Breast epithelium (tissue), 4 donors: ENCODE measurements around the gene TMEM151B. TPM values are rescaled to one million over a fixed set of nuclear protein-coding genes. Genes with fewer than 3 reads are reported as not detected.

Source experiments
- DNase-seq, 2 donors: peaks; one replicate each; pipeline ENCODE4 v3.0.0-alpha.2; 2019; ENCODE audit warnings: low spot score in 2 of 2
- H3K27ac ChIP-seq, 2 donors: fragments of 200-600 bp; sonication (generic) in 1 of 2; one replicate each; pipeline ENCODE4 v1.5.1; 2016 to 2019; ENCODE audit warnings: mild to moderate bottlenecking in 1 of 2
- H3K27me3 ChIP-seq, 2 donors: fragments of 200-600 bp; sonication (generic) in 1 of 2; one replicate each; pipeline versions ENCODE4 v1.5.1 to v1.6.0; 2017 to 2019; ENCODE audit warnings: control low read depth in 1 of 2, mild to moderate bottlenecking in 1 of 2
- H3K36me3 ChIP-seq: fragments of 200-600 bp; one replicate; pipeline ENCODE4 v1.5.1; 2019
- H3K4me1 ChIP-seq, 2 donors: fragments of 200-600 bp; sonication (generic); one replicate each; pipeline ENCODE4 v1.5.1; 2016 to 2019; ENCODE audit warnings: control low read depth in 1 of 2
- H3K4me3 ChIP-seq, 3 donors: fragments of 200-600 bp; sonication (generic); 1 replicate in 2 of 3; 2 replicates in 1 of 3; pipeline ENCODE4 v1.5.1; 2016 to 2019; ENCODE audit warnings: mild to moderate bottlenecking in 3 of 3, moderate library complexity in 2 of 3
- H3K9me3 ChIP-seq, 2 donors: fragments of 200-600 bp; sonication (generic) in 1 of 2; one replicate each; pipeline ENCODE4 v1.5.1; 2016 to 2019; ENCODE audit warnings: control low read depth in 1 of 2
- CTCF ChIP-seq, 3 donors: fragments of 450-650 bp; IDR thresholded peaks; one replicate each; pipeline ENCODE4 v1.5.1; 2016 to 2017; ENCODE audit warnings: antibody characterized with exemption in 3 of 3, mild to moderate bottlenecking in 3 of 3, moderate library complexity in 3 of 3
- POLR2A ChIP-seq: fragments of 450-650 bp; IDR thresholded peaks from one replicate; pipeline ENCODE4 v1.6.1; 2016; ENCODE audit warnings: antibody characterized with exemption, mild to moderate bottlenecking, moderate library complexity
- POLR2AphosphoS5 ChIP-seq, 3 donors: sonication (generic); formaldehyde crosslinking; IDR thresholded peaks; one replicate each; pipeline ENCODE4 v1.6.1; 2017; ENCODE audit warnings: antibody characterized with exemption in 3 of 3
- intact Hi-C: fragments of 100-400 bp; cut with DNase I; formaldehyde crosslinking; loops from one replicate; pipeline ENCODE4 v1.15.1; 2023; ENCODE audit warnings: low total_unique reads
- total RNA-seq, 3 donors: library from RNA; depleted of rRNA; stranded (reverse); fragments of >200 nt; gene quantifications; one replicate each; pipeline ENCODE4 v1.1.0, GENCODE V29; 2016

TMEM151B gene
- total RNA-seq, 3 donors from 2014 or later, result 0.15 TPM; not detected in 2

- intact Hi-C loops, result no loop called here
- DNase-seq, result no peak
- Histone ChIP-seq H3K27me3 (no peaks in the 10 kb centered on the region), H3K27ac (peak overlapping the region in 1 of 2 donors; percentile 29), H3K9me3 (no peaks in the 10 kb centered on the region), H3K36me3 (peaks cover 4% of the 10 kb centered on the region), H3K4me3 (no peak overlapping the region), H3K4me1 (peaks cover 6 to 10% of the 10 kb centered on the region in 2 donors)
- TF ChIP-seq POLR2A, result no peak
- TF ChIP-seq CTCF (IDR thresholded peaks at IDR 0.05), result no peak
- no peak for TF ChIP-seq POLR2AphosphoS5 (IDR thresholded peaks at IDR 0.05)
These were observed 15.0 kb upstream of the TMEM151B start for GRCh38 chr6:44255105-44255808.

GRCh38 chr6:44255871-44256774 lies 14.1 kb upstream of the TMEM151B start:
- no peak for DNase-seq
- peak overlapping the region; percentile 82 to 100 (median 95) for H3K4me3 ChIP-seq
- no peaks in the 10 kb centered on the region for H3K27me3 ChIP-seq
- H3K9me3 ChIP-seq, result no peaks in the 10 kb centered on the region
- peak overlapping the region; percentile 93 to 98 for H3K27ac ChIP-seq
- TF ChIP-seq CTCF (IDR thresholded peaks at IDR 0.05) (no peak), POLR2A (no peak), POLR2AphosphoS5 (IDR thresholded peaks at IDR 0.05) (no peak)
- intact Hi-C loops, result no loop called here
- H3K4me1 ChIP-seq, result peaks cover 6 to 10% of the 10 kb centered on the region in 2 donors
- H3K36me3 ChIP-seq, result no peaks in the 10 kb centered on the region

GRCh38 chr6:44256775-44257024 lies 13.6 kb upstream of the TMEM151B start:
- TF ChIP-seq POLR2A, result no peak
- TF ChIP-seq CTCF (IDR thresholded peaks at IDR 0.05), result no peak
- no peak for TF ChIP-seq POLR2AphosphoS5 (IDR thresholded peaks at IDR 0.05)
- no peaks in the 10 kb centered on the region for H3K9me3 ChIP-seq
- H3K36me3 ChIP-seq, result no peaks in the 10 kb centered on the region
- peaks cover 6 to 10% of the 10 kb centered on the region in 2 donors for H3K4me1 ChIP-seq
- no peaks in the 10 kb centered on the region for H3K27me3 ChIP-seq
- DNase-seq, result no peak
- intact Hi-C loops, result no loop called here
- peak overlapping the region; percentile 82 to 100 (median 95) for H3K4me3 ChIP-seq
- H3K27ac ChIP-seq, result peak overlapping the region; percentile 93 to 98

- H3K27ac ChIP-seq, result peak within 1 kb of the TSS; percentile 93 to 98
- peak; percentile 65 to 67 for DNase-seq
- no peaks in the 10 kb centered on the region for H3K36me3 ChIP-seq
- peak in 2 of 3 donors; percentile 26 to 67 for TF ChIP-seq POLR2AphosphoS5 (IDR thresholded peaks at IDR 0.05)
- TF ChIP-seq CTCF (IDR thresholded peaks at IDR 0.05), result peak in 1 of 3 donors; percentile 74
- no peak for TF ChIP-seq POLR2A
- intact Hi-C loops, result no loop called here
- H3K9me3 ChIP-seq, result no peaks in the 10 kb centered on the region
- H3K4me1 ChIP-seq, result peaks cover 6 to 10% of the 10 kb centered on the region in 2 donors
- peak within 1 kb of the TSS; percentile 82 to 100 (median 95) for H3K4me3 ChIP-seq
- no peaks in the 10 kb centered on the region for H3K27me3 ChIP-seq
These were observed 13.1 kb upstream of the TMEM151B start, which contains the start of gene SLC35B2 for GRCh38 chr6:44257025-44257752. TSS of gene SLC35B2 (minus strand) at chr6:44257528. CDS start at chr6:44257410, 118 bp downstream.
